Sigmoid colon (tissue), 7 donors: ENCODE data around the gene MGP. TPM values are rescaled to one million over a fixed set of nuclear protein-coding genes. Genes with fewer than 3 reads are reported as not detected.

Experiments used
- DNase-seq: peaks from one replicate; pipeline ENCODE4 v3.0.0-alpha.2; 2019
- H3K27ac ChIP-seq, 4 donors: fragments of 200-600 bp; sonication (generic); one replicate each; pipeline ENCODE4 v1.5.1; 2016 to 2019; ENCODE audit warnings: mild to moderate bottlenecking in 1 of 4
- H3K27me3 ChIP-seq, 3 donors: fragments of 200-600 bp; sonication (generic); one replicate each; pipeline ENCODE4 v1.5.1; 2019; ENCODE audit warnings: mild to moderate bottlenecking in 1 of 3
- H3K36me3 ChIP-seq, 4 donors: fragments of 200-600 bp; sonication (generic); one replicate each; pipeline ENCODE4 v1.5.1; 2016 to 2019
- H3K4me1 ChIP-seq, 4 donors: fragments of 200-600 bp; sonication (generic); one replicate each; pipeline ENCODE4 v1.5.1; 2017 to 2019
- H3K4me3 ChIP-seq, 4 donors: fragments of 200-600 bp; sonication (generic); one replicate each; pipeline ENCODE4 v1.5.1; 2017 to 2019; ENCODE audit warnings: mild to moderate bottlenecking in 2 of 4, moderate library complexity in 1 of 4
- H3K9me3 ChIP-seq, 4 donors: fragments of 200-600 bp in 3 of 4; sonication (generic) in 3 of 4; one replicate each; pipeline versions ENCODE4 v1.5.1 to v1.6.1; 2013 to 2019
- CTCF ChIP-seq, 4 experiments: fragments of 450-650 bp in 3 of 4; fragments of 200-600 bp in 1 of 4; IDR thresholded peaks; one replicate each; pipeline ENCODE4 v1.5.1; 2016 to 2019; ENCODE audit warnings: antibody characterized with exemption in 4 of 4, mild to moderate bottlenecking in 3 of 4, moderate library complexity in 2 of 4
- EP300 ChIP-seq, 4 donors: sonication (generic); formaldehyde crosslinking; IDR thresholded peaks; one replicate each; pipeline ENCODE4 v1.6.1; 2017; ENCODE audit warnings: antibody characterized with exemption in 4 of 4
- POLR2A ChIP-seq, 2 donors: fragments of 450-650 bp; IDR thresholded peaks; one replicate each; pipeline ENCODE4 v1.6.1; 2016; ENCODE audit warnings: antibody characterized with exemption in 2 of 2, mild to moderate bottlenecking in 2 of 2, moderate library complexity in 2 of 2
- POLR2AphosphoS5 ChIP-seq, 4 donors: sonication (generic); formaldehyde crosslinking; IDR thresholded peaks; one replicate each; pipeline ENCODE4 v1.6.1; 2017; ENCODE audit warnings: antibody characterized with exemption in 4 of 4
- WGBS, 2 donors: extraction: QIAGEN DNeasy Blood & Tissue Kit; methylation state at CpG; one replicate each; pipeline ENCODE4 v1.1.7; 2013; 5-methylcytosine and 5-hydroxymethylcytosine counted together
- intact Hi-C: fragments of 100-400 bp; cut with DNase I; formaldehyde crosslinking; loops from one replicate; pipeline ENCODE4 v1.15.1; 2023
- polyA plus RNA-seq, 3 donors: library from polyadenylated mRNA; stranded (reverse); fragments of 200-250 nt; gene quantifications; one replicate each; pipeline ENCODE4 v1.2.3, GENCODE V29; 2013
- total RNA-seq, 4 donors: library from RNA; depleted of rRNA; stranded (reverse); fragments of >200 nt; gene quantifications; one replicate each; pipeline ENCODE4 v1.1.0, GENCODE V29; 2016
- donor health status: healthy with polysubstance abuse.
- donor health status: Bipolar disorder and iron deficiency.
- donor health status: healthy.

MGP gene
- total and polyA plus RNA-seq, 7 donors: 21.7 to 2,103 (median 984) TPM

GRCh38 chr12:14839262-14839661 is 46.4 kb downstream of the MGP start:
- no peak for DNase-seq
- H3K9me3 ChIP-seq: no peaks in the 10 kb centered on the region
- no peaks in the 10 kb centered on the region for H3K36me3 ChIP-seq
- peaks cover 0 to 29% (median 14%) of the 10 kb centered on the region in 4 donors for H3K4me1 ChIP-seq
- intact Hi-C loops: no loop called here
- H3K27ac ChIP-seq: no peak overlapping the region
- TF ChIP-seq POLR2AphosphoS5 (IDR thresholded peaks at IDR 0.05) (no peak), CTCF (IDR thresholded peaks at IDR 0.05) (no peak), EP300 (IDR thresholded peaks at IDR 0.05) (no peak), POLR2A (IDR thresholded peaks at IDR 0.05) (no peak)
- 96 to 97% methylated on average over 1 of the region's 1 CpG for WGBS, 2 donors
- no peaks in the 10 kb centered on the region for H3K27me3 ChIP-seq
- no peak overlapping the region for H3K4me3 ChIP-seq

- no peak for DNase-seq
- Histone ChIP-seq H3K9me3 (no peaks in the 10 kb centered on the region), H3K36me3 (no peaks in the 10 kb centered on the region), H3K4me3 (no peak overlapping the region), H3K27me3 (no peaks in the 10 kb centered on the region), H3K27ac (no peak overlapping the region), H3K4me1 (peaks cover 0 to 13% (median 6%) of the 10 kb centered on the region in 4 donors)
- no peak for TF ChIP-seq EP300 (IDR thresholded peaks at IDR 0.05)
- no peak for TF ChIP-seq POLR2A (IDR thresholded peaks at IDR 0.05)
- TF ChIP-seq POLR2AphosphoS5 (IDR thresholded peaks at IDR 0.05): no peak
- TF ChIP-seq CTCF (IDR thresholded peaks at IDR 0.05): no peak
- intact Hi-C loops: no loop called here
- WGBS, 2 donors: 82 to 85% methylated on average over 7 of the region's 7 CpGs
Measured at GRCh38 chr12:14836336-14837210, 49.1 kb downstream of the MGP start.

GRCh38 chr12:14834509-14834908 is 51.1 kb downstream of the MGP start:
- intact Hi-C loops: no loop called here
- no peak for DNase-seq
- H3K4me1 ChIP-seq: peaks cover 0 to 4% (median 0%) of the 10 kb centered on the region in 4 donors
- H3K9me3 ChIP-seq: no peaks in the 10 kb centered on the region
- no peaks in the 10 kb centered on the region for H3K27me3 ChIP-seq
- no peak overlapping the region for H3K4me3 ChIP-seq
- no peak overlapping the region for H3K27ac ChIP-seq
- H3K36me3 ChIP-seq: no peaks in the 10 kb centered on the region
- TF ChIP-seq POLR2AphosphoS5 (IDR thresholded peaks at IDR 0.05) (no peak), CTCF (IDR thresholded peaks at IDR 0.05) (no peak), POLR2A (IDR thresholded peaks at IDR 0.05) (no peak), EP300 (IDR thresholded peaks at IDR 0.05) (no peak)

DNA sequence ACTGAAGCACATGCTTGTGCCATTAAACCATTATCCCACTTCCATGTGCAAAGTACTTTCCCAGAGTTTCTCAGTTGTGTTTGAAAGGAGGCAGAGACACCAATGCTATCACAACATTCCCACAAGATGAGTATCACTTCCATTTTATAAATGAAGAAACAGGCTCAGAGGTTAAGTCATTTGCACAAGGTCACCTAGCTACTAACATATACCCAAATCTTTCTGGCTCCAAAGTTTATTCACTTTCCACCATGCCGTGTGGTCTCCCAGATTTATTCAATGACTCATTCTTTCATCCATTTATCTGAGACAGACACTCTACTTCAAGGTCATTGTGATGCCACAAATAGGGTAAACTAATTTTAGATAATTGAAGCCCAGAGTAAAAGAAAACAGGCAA is 51.7 kb downstream of the MGP start:
- DNase-seq: no peak
- 55 to 76% methylated on average over 1 of the region's 1 CpG for WGBS, 2 donors
- no peak overlapping the region for H3K4me3 ChIP-seq
- peaks cover 0 to 4% (median 0%) of the 10 kb centered on the region in 4 donors for H3K4me1 ChIP-seq
- no peaks in the 10 kb centered on the region for H3K9me3 ChIP-seq
- no peak overlapping the region for H3K27ac ChIP-seq
- no peaks in the 10 kb centered on the region for H3K36me3 ChIP-seq
- TF ChIP-seq CTCF (IDR thresholded peaks at IDR 0.05) (no peak), POLR2A (IDR thresholded peaks at IDR 0.05) (no peak), POLR2AphosphoS5 (IDR thresholded peaks at IDR 0.05) (no peak), EP300 (IDR thresholded peaks at IDR 0.05) (no peak)
- intact Hi-C loops: no loop called here
- no peaks in the 10 kb centered on the region for H3K27me3 ChIP-seq
